Measurements from ENCODE around the gene SNRPD2.
A peak's percentile ranks its signal among the peaks of the same experiment; 100 is the strongest.
"Not testable (repeated sequence)": the region's sequence is repeated elsewhere in the genome, so short reads cannot be mapped to it uniquely, and the experiment has no call there.

SNRPD2 gene

GRCh38 chr19:45691516-45692186, at the start of gene SNRPD2:
Gene SNRPD2, minus strand, starts transcription at chr19:45691953. Its CDS starts 65 bp downstream, at chr19:45691888.
- DNase-seq: peak; percentile 96

GRCh38 chr19:45739498-45740439, 48.0 kb upstream of the SNRPD2 start:
- no peak for DNase-seq

- no peak for DNase-seq
Measured at GRCh38 chr19:45733160-45733810, 41.5 kb upstream of the SNRPD2 start, which contains the start of gene MEIOSIN. Gene MEIOSIN, plus strand, starts transcription at chr19:45733439. Its CDS starts 1,938 bp downstream, at chr19:45735377.

DNA sequence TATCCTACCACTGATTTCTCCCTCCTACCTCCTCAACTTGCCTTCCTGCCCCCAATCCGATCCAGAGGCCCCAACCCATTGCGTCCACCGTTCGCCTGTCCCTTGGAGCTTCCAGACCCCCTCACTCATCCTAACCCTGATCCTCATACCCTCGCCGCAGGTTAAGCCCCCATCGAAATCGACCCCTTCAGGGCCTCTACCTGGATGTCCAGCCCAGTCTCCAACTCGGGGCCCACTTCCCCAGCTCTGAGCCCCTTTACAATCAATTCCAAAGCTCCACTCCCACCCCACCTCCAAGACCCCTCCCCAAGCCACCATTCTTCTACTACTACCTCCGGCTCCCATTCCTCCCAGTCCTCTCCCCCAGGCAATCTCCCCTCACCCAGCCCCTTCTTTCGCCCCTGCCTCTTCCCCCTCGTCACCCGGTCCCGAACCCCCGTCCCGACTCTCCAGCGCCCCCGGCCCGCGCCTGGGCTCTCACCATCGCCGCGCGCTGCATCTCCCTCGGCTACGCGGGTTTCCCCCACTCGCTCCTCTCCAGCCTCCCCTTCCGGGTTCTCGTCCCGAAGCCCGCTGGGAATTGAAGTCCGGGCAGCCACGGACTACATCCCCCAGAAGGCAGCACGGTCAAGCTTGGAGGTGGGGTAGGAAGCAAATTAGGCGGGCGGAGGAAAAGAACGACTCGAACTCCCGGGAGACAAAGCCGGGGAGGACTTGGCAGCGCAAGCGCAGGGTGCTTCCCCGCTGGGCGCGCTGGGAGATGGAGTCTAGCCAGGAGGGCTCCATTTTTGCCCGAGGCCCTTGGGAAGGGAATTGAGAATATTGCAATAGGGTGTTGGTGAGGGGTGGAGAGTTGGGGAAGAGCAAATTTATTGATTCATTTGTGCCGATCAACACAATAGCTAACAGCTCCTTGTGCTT, 38.9 kb upstream of the SNRPD2 start, which contains the start of gene FBXO46:
FBXO46 (minus strand) TSS at position 529 of the 921 bp plus-strand sequence. CDS start 17,401 bp downstream, outside the sequence.
- DNase-seq: peak; percentile 98

- DNase-seq: peak; percentile 18
Measured at GRCh38 chr19:45729800-45730290, 38.1 kb upstream of the SNRPD2 start.

GRCh38 chr19:45728683-45729082, 36.9 kb upstream of the SNRPD2 start:
- not testable (repeated sequence) for DNase-seq

GRCh38 chr19:45720065-45720464, 28.3 kb upstream of the SNRPD2 start:
- DNase-seq: not testable (repeated sequence)

- no peak for DNase-seq
Measured at GRCh38 chr19:45717983-45718650, 26.4 kb upstream of the SNRPD2 start.

GRCh38 chr19:45717131-45717982, 25.6 kb upstream of the SNRPD2 start:
- DNase-seq: peak; percentile 99

GRCh38 chr19:45716359-45717130, 24.8 kb upstream of the SNRPD2 start:
- peak; percentile 22 for DNase-seq

DNA sequence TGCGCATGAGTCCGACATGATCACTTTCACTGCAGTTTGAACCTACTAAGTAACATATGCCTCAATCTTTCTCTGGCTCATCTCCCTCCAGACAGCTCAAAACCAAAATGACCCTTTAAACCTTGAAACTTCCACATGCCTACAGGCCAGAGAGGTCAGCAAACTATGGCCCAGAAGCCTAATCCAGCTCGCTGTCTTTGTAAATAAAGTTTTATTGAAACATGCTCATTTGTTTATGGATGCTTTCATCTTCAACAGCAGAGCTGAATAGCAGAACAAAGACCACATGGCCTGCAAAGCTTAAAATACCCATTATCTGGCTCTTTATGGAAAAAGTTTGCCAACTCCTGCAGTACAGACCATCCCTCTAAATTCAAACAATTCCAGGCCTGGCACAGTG, 23.4 kb upstream of the SNRPD2 start:
- DNase-seq: no peak

GRCh38 chr19:45713141-45713540, 21.4 kb upstream of the SNRPD2 start:
- DNase-seq: no peak

DNA sequence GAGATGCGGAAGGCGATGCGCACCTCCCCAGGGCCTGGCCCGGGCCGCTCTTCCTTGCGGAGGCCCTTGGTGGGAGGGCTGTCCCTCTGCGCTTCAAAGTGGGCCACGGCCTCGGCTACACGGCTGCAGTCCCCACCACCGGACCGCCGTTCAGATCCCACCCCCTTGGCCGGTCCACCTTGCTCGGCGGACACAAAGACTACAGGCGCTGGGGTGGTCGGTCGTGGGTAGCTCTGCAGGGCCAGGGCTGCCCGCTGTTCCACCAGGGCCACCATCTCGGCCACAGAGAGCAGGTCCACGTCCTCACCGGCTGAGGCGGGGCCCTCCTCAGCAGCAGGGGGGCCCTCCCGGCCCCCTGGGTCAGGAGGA, 20.9 kb upstream of the SNRPD2 start:
- no peak for DNase-seq

GRCh38 chr19:45711851-45712698, 20.3 kb upstream of the SNRPD2 start:
- DNase-seq: no peak

DNA sequence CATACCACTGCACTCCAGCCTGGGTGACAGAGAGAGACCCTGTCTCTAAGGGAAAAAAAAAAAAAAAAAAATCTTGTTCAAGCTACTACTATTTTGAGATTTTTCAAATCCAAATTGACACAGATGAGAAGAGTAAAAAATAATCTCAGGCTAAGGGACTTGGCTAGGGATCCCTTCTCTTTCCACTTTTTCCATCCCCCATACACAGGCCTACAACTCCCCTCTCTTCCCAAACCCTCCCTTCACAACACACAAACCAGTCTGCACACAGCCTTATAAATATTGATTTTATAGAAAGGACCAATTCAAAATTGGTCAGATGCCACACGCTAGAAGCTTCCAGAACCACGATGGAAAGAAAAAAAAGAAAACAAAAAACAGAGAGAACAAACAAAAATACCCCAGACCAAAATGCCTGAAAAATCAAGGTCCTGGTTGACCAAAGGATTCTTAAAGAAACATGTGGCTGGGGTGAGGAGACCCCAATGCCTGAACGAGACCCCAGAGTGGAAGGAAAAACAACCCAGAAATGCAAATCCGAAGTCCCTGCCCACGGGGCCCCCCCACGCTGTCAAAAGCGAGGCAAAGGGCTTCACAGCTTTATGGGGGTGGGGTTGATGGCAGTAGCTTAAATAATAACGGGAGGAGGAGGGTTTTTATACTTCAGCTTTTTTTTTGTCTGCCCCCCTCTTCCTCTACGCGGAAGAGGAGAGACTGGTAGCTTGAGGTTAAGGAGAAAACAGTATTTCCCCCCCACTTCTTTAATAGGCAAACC, 18.8 kb upstream of the SNRPD2 start:
- no peak for DNase-seq

- DNase-seq: no peak
Measured at GRCh38 chr19:45705710-45706415, 14.1 kb upstream of the SNRPD2 start.

GRCh38 chr19:45705115-45705514, 13.4 kb upstream of the SNRPD2 start:
- no peak for DNase-seq

Measured in activated CD4-positive, alpha-beta T cell treated with anti-CD3 and anti-CD28 coated beads, Interleukin-2, Interleukin-6, amounts not matched to agents 100 ng/mL and 50 ng/mL, durations not matched to agents 16 hours and 8 hours (primary cell).